ENCODE measurements around the gene TTLL3.
"Not testable (repeated sequence)": the region's sequence is repeated elsewhere in the genome, so short reads cannot be mapped to it uniquely, and the experiment has no call there.

TTLL3 gene

DNA sequence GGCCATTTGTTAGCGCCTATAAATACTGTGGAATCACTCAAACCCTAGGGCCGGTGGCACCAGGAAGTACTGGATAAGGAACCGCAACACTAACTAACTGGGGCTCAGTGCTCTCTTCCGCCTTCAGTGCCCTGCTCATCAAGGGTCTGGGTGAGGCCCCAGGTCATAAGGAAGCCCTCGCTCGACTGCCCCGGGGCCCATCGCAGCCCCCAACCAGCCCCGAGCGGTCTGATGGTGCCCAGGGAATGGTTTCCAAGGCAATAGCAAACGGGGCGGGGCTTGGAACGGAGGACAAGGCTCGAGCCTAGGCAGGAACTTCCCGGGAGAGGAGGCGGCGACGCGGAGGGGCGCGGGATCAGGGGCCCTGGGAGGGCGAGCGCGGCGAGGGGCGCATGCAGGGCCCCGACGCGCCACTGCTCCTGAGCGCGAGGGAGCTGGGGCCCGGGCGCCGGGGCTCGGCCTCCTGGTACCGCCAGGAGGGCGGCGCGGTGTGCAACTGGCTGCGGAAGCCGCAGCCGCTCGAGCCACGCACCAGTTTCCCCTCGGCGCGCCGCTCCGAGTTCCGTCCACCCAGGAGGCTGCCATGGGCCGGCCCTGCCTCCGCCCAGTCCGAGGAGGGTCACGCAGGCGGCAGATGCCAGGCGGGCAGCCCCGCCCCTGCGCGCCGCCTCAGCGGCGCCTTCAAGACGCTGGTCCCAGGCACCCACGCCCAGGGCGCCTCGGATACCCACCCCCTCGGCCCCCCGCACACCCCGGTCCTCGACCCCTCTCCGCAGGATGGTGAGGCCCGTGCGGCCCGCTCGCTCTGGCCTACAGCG lies at the start of gene TTLL3:
TSS of gene TTLL3 (plus strand) at position 648 of the 818 bp plus-strand sequence. CDS start 400 bp downstream, outside the sequence.
- DNase-seq, result peak; percentile 44
- Mint-ChIP-seq H3K4me3 (peak within 1 kb of the TSS; percentile 71), H3K27ac (peak within 1 kb of the TSS; percentile 81), H3K27me3 (no peaks in the 10 kb centered on the region), H3K9me3 (no peaks in the 10 kb centered on the region), H3K4me1 (peaks cover 35% of the 10 kb centered on the region), H3K36me3 (ENCODE audit: low read depth) (peaks cover 42% of the 10 kb centered on the region)
- ATAC-seq, result peak; percentile 26

DNA sequence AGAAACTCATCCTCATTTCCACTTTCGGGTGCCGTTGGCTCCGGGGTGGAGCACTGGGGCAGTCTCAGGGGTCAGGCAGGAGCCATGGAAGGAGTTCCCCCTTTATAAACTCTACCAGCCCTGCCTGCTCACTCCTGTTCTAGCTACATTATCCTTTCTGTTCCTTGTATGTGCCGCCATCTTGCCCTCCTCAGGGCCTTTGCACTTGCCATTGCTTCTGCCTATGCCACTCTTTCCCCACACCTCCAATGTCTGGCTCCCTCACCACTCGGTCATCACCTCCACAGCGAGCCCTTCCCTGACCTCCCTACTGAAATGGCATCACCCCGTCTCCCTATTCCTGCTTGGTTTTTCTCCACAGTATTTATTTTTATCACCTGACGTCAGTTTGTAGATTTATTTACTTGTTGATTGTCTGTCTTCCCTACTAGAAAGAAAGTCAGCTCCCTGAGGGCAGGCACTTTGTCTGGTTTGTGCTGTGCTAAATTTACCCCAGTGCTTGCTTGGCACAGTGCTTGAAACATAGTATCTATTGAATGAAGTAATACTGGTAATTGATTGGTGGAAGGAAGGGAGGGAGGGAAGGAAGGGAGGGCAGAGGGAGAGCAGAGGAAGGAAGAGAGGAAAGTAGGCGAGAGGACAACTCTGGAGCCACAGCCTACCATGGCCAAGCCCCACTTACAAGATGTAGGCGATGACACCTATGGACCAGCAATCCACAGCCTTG lies 49.1 kb upstream of the TTLL3 start:
- DNase-seq, result no peak
- H3K4me3 Mint-ChIP-seq, result no peak overlapping the region
- no peaks in the 10 kb centered on the region for H3K27me3 Mint-ChIP-seq
- H3K36me3 Mint-ChIP-seq (ENCODE audit: low read depth), result peaks cover 33% of the 10 kb centered on the region
- no peaks in the 10 kb centered on the region for H3K9me3 Mint-ChIP-seq
- no peak overlapping the region for H3K27ac Mint-ChIP-seq
- H3K4me1 Mint-ChIP-seq, result peaks cover 2% of the 10 kb centered on the region
- ATAC-seq, result peak; percentile 5

DNA sequence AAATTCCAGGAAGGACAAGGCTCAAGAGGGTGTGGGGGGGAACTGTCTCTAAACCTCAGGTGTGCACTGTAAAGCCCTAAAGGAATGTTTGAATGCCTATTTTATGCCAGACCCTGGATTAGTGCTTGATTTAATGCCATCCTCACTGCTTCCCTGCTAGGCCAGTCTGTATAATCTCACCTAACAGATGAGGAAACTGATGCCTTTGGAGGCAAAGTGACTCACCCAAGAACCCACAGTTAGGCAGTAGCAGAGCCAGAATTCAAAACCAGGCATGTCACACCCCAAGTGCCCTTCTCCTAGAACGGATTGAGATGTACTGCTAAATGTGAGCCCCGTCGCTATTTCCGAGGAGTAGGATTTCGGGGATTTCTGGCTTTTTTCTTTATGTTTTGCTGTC lies 48.1 kb upstream of the TTLL3 start:
- Mint-ChIP-seq H3K4me3 (no peak overlapping the region), H3K27ac (no peak overlapping the region), H3K36me3 (ENCODE audit: low read depth) (peaks cover 28% of the 10 kb centered on the region), H3K4me1 (peaks cover 3% of the 10 kb centered on the region), H3K9me3 (no peaks in the 10 kb centered on the region), H3K27me3 (no peaks in the 10 kb centered on the region)
- DNase-seq (no peak), ATAC-seq (no peak)

DNA sequence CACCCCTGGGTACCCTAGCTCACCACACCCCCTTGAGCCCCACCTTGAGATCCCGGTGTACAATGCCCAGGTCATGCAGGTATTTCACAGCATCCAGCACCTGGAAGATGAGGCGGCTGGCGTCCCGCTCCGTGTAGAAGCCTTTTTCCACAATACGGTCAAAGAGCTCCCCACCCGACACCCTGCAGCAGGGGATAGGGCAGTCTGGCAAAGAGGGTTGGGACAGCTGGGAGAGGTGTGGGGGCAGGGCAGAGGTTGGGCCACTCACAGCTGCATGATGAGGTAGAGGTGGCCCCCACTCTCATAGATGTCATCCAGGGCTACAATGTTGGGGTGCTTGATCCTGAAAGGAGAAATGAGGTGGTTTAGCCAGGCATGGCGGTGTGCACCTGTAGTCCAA lies 47.2 kb upstream of the TTLL3 start:
- Mint-ChIP-seq H3K27ac (no peak overlapping the region), H3K4me1 (peaks cover 9% of the 10 kb centered on the region), H3K4me3 (no peak overlapping the region), H3K27me3 (no peaks in the 10 kb centered on the region), H3K36me3 (ENCODE audit: low read depth) (peaks cover 30% of the 10 kb centered on the region), H3K9me3 (no peaks in the 10 kb centered on the region)
- DNase-seq (no peak), ATAC-seq (no peak)

GRCh38 chr3:9765865-9766264 lies 44.2 kb upstream of the TTLL3 start:
- H3K4me1 Mint-ChIP-seq, result peaks cover 31% of the 10 kb centered on the region
- DNase-seq (no peak), ATAC-seq (no peak)
- H3K4me3 Mint-ChIP-seq, result no peak overlapping the region
- peaks cover under 1% of the 10 kb centered on the region for H3K27me3 Mint-ChIP-seq
- H3K36me3 Mint-ChIP-seq (ENCODE audit: low read depth), result peaks cover 18% of the 10 kb centered on the region
- H3K9me3 Mint-ChIP-seq, result no peaks in the 10 kb centered on the region
- H3K27ac Mint-ChIP-seq, result no peak overlapping the region

DNA sequence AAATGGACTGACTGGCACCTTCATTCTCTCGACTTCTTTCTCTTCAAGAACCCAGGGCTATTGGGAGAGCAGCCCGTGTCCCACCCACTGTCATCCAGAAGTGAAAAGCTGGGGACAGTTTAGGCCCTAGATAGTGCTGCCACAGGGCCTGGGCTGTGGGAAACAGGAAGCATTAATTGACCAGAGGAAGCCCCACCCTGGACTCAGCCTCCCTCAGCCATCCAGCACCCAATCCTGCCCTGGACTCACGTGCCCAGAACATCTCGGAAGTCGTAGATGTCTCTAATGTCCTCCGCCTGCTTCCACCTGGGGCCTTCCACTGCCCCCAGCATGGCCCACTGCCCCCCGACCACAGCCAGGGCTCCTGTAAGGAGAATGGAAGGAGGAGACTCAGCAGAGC lies 42.6 kb upstream of the TTLL3 start:
- peaks cover 15% of the 10 kb centered on the region for H3K36me3 Mint-ChIP-seq (ENCODE audit: low read depth)
- H3K9me3 Mint-ChIP-seq, result no peaks in the 10 kb centered on the region
- no peak for DNase-seq
- H3K27ac Mint-ChIP-seq, result no peak overlapping the region
- peaks cover 1% of the 10 kb centered on the region for H3K27me3 Mint-ChIP-seq
- H3K4me3 Mint-ChIP-seq, result no peak overlapping the region
- no peak for ATAC-seq
- peaks cover 31% of the 10 kb centered on the region for H3K4me1 Mint-ChIP-seq

DNA sequence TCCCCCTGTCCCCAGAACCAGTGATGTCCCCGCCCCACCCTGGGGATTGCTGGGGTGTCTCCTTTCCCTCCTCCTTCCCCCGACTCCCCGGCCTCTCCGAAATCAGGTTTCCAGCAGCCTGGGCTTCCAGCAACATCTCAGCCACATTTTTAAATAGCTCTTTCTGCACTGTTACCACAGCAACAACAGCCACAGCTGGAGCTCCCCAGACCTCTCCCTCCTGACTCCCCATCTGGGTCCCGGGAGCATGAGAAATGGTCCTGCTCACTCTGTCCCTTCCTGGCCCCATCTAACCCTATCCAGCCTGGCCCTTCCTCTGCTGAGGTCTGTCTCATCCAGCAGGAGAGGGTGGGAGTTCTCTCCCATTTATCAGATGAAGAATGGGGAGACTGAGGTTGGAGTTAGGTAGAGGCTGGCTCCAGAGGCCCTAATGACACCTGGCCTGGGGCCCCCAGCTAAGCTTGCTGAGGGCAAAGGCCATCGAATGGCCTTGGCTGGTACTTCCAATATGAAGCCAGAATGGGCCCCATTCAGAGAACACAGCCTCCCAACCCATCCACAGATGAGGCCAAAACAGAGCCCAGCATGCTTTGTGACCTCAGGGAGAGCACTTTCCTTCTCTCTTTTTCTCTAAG lies 41.8 kb upstream of the TTLL3 start:
- Mint-ChIP-seq H3K4me3 (no peak overlapping the region), H3K36me3 (ENCODE audit: low read depth) (peaks cover 15% of the 10 kb centered on the region), H3K27me3 (peaks cover 1% of the 10 kb centered on the region), H3K9me3 (no peaks in the 10 kb centered on the region), H3K4me1 (peaks cover 31% of the 10 kb centered on the region), H3K27ac (no peak overlapping the region)
- ATAC-seq (no peak), DNase-seq (no peak)

DNA sequence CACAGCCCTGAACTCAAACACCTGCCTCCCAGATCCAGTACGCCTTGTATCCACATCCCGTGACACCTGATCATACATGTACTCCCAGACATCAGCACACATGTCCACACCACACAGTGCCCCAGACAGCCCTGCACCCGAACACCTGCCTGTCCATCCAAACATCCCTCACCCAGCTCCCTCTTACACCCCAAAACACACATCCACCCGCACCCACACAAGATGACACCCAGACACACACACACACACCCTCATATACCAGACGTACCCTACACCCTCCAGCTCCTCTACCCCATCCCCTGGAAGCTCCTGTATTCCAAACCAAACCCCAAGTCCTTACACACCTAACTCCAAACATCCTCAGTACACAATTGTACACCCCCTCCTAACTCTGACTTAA lies 41.0 kb upstream of the TTLL3 start:
- Mint-ChIP-seq H3K36me3 (ENCODE audit: low read depth) (peaks cover 15% of the 10 kb centered on the region), H3K27me3 (peaks cover 1% of the 10 kb centered on the region), H3K9me3 (no peaks in the 10 kb centered on the region), H3K4me1 (peaks cover 31% of the 10 kb centered on the region), H3K4me3 (peak overlapping the region; percentile 80), H3K27ac (peak overlapping the region; percentile 57)
- ATAC-seq (no peak), DNase-seq (no peak)

DNA sequence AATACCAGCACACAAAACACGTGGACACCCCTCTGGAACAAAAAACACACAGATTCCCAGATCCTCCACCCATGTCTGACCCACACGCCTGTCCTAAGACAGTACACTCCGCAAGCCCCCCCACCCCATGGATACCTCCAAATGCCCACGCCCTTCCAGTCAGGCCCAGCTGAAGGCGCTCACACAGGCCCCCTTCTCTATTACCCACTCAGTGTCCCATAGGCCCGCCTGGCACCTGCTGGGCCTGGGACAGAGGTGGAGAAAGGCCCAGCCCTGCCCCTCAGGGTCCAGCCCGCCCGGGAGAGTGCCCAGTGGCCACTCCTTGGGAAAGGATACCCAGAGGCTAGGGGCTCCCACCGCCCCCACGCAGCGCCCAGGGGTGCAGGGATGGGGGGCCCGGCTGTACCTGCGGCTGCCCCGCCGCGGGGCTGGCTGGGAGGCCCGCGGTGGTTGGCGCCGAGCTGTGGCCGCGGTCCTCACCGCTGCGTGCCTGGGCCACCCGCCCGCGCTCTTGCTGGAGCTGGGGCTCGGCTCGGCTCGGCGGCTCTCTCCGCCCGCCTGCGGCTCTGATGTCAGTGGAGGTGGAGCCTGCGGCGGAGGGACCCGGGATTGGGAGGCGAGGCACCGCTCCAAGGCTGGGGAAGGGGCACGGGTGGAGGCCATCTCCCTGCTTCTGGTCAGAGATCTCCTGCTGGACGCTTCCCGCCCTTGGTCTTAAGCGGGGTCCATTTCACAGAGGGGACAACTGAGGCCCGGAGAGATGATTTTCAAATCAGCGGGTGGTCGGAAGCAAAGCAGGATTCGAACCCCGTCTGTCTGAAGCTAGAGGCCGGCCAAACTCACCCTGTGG lies 40.4 kb upstream of the TTLL3 start, which contains the start of gene CAMK1:
TSS of gene CAMK1 (minus strand) at position 522 of the 850 bp plus-strand sequence. CDS start 2,198 bp downstream, outside the sequence.
- H3K27me3 Mint-ChIP-seq, result peaks cover 1% of the 10 kb centered on the region

GRCh38 chr3:9770276-9770812 lies 39.7 kb upstream of the TTLL3 start:
- Mint-ChIP-seq H3K27ac (peak overlapping the region; percentile 56), H3K36me3 (ENCODE audit: low read depth) (peaks cover 11% of the 10 kb centered on the region), H3K4me3 (peak overlapping the region; percentile 63), H3K27me3 (peaks cover 1% of the 10 kb centered on the region), H3K4me1 (peaks cover 32% of the 10 kb centered on the region), H3K9me3 (no peaks in the 10 kb centered on the region)
- ATAC-seq (no peak), DNase-seq (no peak)

More for the DNA sequence above, 40.4 kb upstream of the TTLL3 start, which contains the start of gene CAMK1:
- ATAC-seq (peak; percentile 97), DNase-seq (peak; percentile 76)
- Mint-ChIP-seq H3K36me3 (ENCODE audit: low read depth) (peaks cover 15% of the 10 kb centered on the region), H3K4me1 (peaks cover 31% of the 10 kb centered on the region), H3K27ac (peak within 1 kb of the TSS; percentile 57), H3K4me3 (peak within 1 kb of the TSS; percentile 80), H3K9me3 (no peaks in the 10 kb centered on the region)

GRCh38 chr3:9771007-9771406 lies 39.1 kb upstream of the TTLL3 start:
- H3K36me3 Mint-ChIP-seq (ENCODE audit: low read depth); ATAC-seq; DNase-seq; H3K27ac Mint-ChIP-seq; H3K27me3 Mint-ChIP-seq; H3K9me3 Mint-ChIP-seq: not testable (repeated sequence)
- Mint-ChIP-seq H3K4me1 (peaks cover 35% of the 10 kb centered on the region), H3K4me3 (peak overlapping the region; percentile 63)

- H3K4me3 Mint-ChIP-seq, result peak overlapping the region; percentile 10
- peaks cover 60% of the 10 kb centered on the region for H3K4me1 Mint-ChIP-seq
- H3K36me3 Mint-ChIP-seq (ENCODE audit: low read depth), result peaks cover 19% of the 10 kb centered on the region
- no peaks in the 10 kb centered on the region for H3K27me3 Mint-ChIP-seq
- H3K27ac Mint-ChIP-seq, result peak overlapping the region; percentile 89
- no peak for DNase-seq
- H3K9me3 Mint-ChIP-seq, result no peaks in the 10 kb centered on the region
- no peak for ATAC-seq
These were observed 33.0 kb upstream of the TTLL3 start for GRCh38 chr3:9776896-9777693.

DNA sequence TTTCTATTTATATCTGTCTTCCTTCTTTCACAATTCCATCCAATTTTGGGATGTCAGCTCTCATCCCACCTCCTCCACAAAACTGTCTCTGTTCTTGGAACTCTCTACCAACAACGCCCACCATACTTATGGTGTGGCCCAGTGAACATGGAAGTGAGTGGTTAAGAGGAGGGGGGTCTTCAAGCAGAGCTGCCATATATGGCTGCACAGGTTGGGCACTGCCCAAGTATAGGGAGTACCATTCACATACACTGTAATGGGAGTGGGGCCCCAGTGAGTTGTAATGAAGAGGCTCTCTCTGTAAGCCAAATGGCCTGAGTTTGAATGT lies 32.4 kb upstream of the TTLL3 start:
- no peak for DNase-seq
- ATAC-seq, result peak; percentile 45
- Mint-ChIP-seq H3K27me3 (no peaks in the 10 kb centered on the region), H3K4me1 (peaks cover 65% of the 10 kb centered on the region), H3K27ac (peak overlapping the region; percentile 89), H3K4me3 (peak overlapping the region; percentile 10), H3K36me3 (ENCODE audit: low read depth) (peaks cover 24% of the 10 kb centered on the region), H3K9me3 (no peaks in the 10 kb centered on the region)

All from activated naive CD8-positive, alpha-beta T cell treated with anti-CD3 and anti-CD28 coated beads, Interleukin-2, amount 50 U/mL, for 24 hours (primary cell).